ENCODE measurements around the gene C20orf204. TPM values are rescaled to one million over a fixed set of nuclear protein-coding genes. Genes with fewer than 3 reads are reported as not detected.

The C20orf204 gene
- total and polyA plus RNA-seq, 9 of the 15 experiments (the other 6 are each of a cell fraction or from before 2014, with no cell fraction given), result 0.11 to 1.1 (median 0.36) TPM; not detected in 2

DNA sequence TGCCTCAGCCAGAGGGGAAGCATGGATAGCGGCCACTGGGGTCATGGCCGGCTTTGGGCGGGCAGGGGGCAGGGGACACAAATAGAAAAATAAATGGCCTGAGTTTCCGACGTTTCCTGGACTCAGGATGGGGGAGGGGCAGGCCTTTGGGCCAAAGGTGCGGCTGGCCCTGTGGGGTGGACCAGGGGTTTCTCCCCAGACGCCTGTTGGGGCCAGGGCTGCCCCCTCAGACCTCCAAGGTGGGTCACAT lies 20.6 kb downstream of the C20orf204 start:
- BruUV-seq (replicated peaks), result no TSS peak
- ChIA-PET POLR2A (no interaction called here), CTCF (ENCODE audit: low intra/inter-chr PET ratio) (no interaction called here)
- Histone ChIP-seq H3K4me2 (ENCODE audit: insufficient read depth, low read length) (no peak overlapping the region), H3K27ac (ENCODE audit: extremely low read depth, low read depth, low read length) (no peak overlapping the region), H3K79me2 (ENCODE audit: control insufficient read depth, insufficient read depth, low read length) (no peaks in the 10 kb centered on the region), H3K4me3 (no peak overlapping the region), H2AFZ (ENCODE audit: low read depth, low read length) (no peak overlapping the region), H4K20me1 (replicated peaks; ENCODE audit: control insufficient read depth, insufficient read depth, low read length) (no peaks in the 10 kb centered on the region), H3K36me3 (ENCODE audit: control insufficient read depth, insufficient read depth, low read length) (no peaks in the 10 kb centered on the region), H3K9me3 (replicated peaks; ENCODE audit: control insufficient read depth, insufficient read depth, low read depth, low read length) (no peaks in the 10 kb centered on the region), H3K9me1 (ENCODE audit: control insufficient read depth, insufficient read depth, low read length) (no peaks in the 10 kb centered on the region), H3K4me1 (replicated peaks in 1 of 2; ENCODE audit: control insufficient read depth in 2 of 2, insufficient read depth in 2 of 2, low read length in 2 of 2) (peaks cover 16 to 66% of the 10 kb centered on the region in 2 experiments), H3K27me3 (ENCODE audit: control insufficient read depth in 2 of 2, insufficient read depth in 2 of 2, low read length in 2 of 2) (no peaks in the 10 kb centered on the region), H3K9ac (ENCODE audit: insufficient read depth in 1 of 2, low read depth in 2 of 2, low read length in 2 of 2) (peak overlapping the region in 1 of 2 experiments; percentile 44; a peak in 2 of 4 replicates)
- WGBS (ENCODE audit: insufficient coverage, low coverage, missing lambda C conversion rate), result 40% methylated on average over 5 of the region's 7 CpGs
- no peak for FAIRE-seq
- DNase-seq (ENCODE audit: extremely low read depth in 1 of 4, low spot score in 3 of 4), result no peak
- TF ChIP-seq ZNF79 (CRISPR knock-in tag; IDR thresholded peaks at IDR 0.05; ENCODE audit: low read depth), result no peak
- TF ChIP-seq EP400 (IDR thresholded peaks at IDR 0.05), result no peak
- no peak for TF ChIP-seq FIP1L1 (IDR thresholded peaks at IDR 0.05; ENCODE audit: low read depth, low read length, poor library complexity, severe bottlenecking)
- no peak for TF ChIP-seq HSF4 (CRISPR knock-in tag; IDR thresholded peaks at IDR 0.05; ENCODE audit: borderline replicate concordance)
- TF ChIP-seq IRF2 (CRISPR knock-in tag; IDR thresholded peaks at IDR 0.05), result no peak
- TF ChIP-seq, protein P1, sequence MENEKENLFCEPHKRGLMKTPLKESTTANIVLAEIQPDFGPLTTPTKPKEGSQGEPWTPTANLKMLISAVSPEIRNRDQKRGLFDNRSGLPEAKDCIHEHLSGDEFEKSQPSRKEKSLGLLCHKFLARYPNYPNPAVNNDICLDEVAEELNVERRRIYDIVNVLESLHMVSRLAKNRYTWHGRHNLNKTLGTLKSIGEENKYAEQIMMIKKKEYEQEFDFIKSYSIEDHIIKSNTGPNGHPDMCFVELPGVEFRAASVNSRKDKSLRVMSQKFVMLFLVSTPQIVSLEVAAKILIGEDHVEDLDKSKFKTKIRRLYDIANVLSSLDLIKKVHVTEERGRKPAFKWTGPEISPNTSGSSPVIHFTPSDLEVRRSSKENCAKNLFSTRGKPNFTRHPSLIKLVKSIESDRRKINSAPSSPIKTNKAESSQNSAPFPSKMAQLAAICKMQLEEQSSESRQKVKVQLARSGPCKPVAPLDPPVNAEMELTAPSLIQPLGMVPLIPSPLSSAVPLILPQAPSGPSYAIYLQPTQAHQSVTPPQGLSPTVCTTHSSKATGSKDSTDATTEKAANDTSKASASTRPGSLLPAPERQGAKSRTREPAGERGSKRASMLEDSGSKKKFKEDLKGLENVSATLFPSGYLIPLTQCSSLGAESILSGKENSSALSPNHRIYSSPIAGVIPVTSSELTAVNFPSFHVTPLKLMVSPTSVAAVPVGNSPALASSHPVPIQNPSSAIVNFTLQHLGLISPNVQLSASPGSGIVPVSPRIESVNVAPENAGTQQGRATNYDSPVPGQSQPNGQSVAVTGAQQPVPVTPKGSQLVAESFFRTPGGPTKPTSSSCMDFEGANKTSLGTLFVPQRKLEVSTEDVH (IDR thresholded peaks at IDR 0.05; ENCODE audit: low read depth, partially characterized antibody), result no peak
- no peak for TF ChIP-seq ZNF23 (CRISPR knock-in tag; IDR thresholded peaks at IDR 0.05)
- TF ChIP-seq ELF4 (CRISPR knock-in tag; IDR thresholded peaks at IDR 0.05), result no peak
- TF ChIP-seq KDM2B (CRISPR knock-in tag; IDR thresholded peaks at IDR 0.05), result no peak
- no peak for TF ChIP-seq HNRNPH1 (optimal IDR thresholded peaks at IDR 0.05; ENCODE audit: low read depth, low read length)
- TF ChIP-seq TSC22D4 (tag; IDR thresholded peaks at IDR 0.05), result no peak
- TF ChIP-seq ESRRB (CRISPR knock-in tag; IDR thresholded peaks at IDR 0.05; ENCODE audit: borderline replicate concordance), result no peak
- in situ Hi-C loops (cut with MboI) (no loop called here), intact Hi-C loops (cut with micrococcal nuclease) (no loop called here)
- ATAC-seq, result no peak
